Transverse colon (tissue), 4 donors: ENCODE results near the gene NSD1. TPM values are rescaled to one million over a fixed set of nuclear protein-coding genes. Genes with fewer than 3 reads are reported as not detected.

Experiments
- DNase-seq: peaks from one replicate; pipeline ENCODE4 v3.0.0-alpha.2; 2019
- H3K27ac ChIP-seq, 4 donors: fragments of 200-600 bp; sonication (generic); 2 replicates each; pipeline ENCODE4 v1.5.1; 2016 to 2018; ENCODE audit warnings: inconsistent platforms in 4 of 4
- H3K27me3 ChIP-seq: fragments of 200-600 bp; sonication (generic); 2 replicates; pipeline ENCODE4 v1.5.1; 2017; ENCODE audit warnings: inconsistent platforms
- H3K36me3 ChIP-seq, 4 donors: fragments of 200-600 bp; sonication (generic); 2 replicates each; pipeline ENCODE4 v1.5.1; 2017 to 2019; ENCODE audit warnings: inconsistent platforms in 4 of 4
- H3K4me1 ChIP-seq, 4 donors: fragments of 200-600 bp; sonication (generic); 2 replicates each; pipeline ENCODE4 v1.5.1; 2017 to 2020; ENCODE audit warnings: inconsistent platforms in 4 of 4
- H3K4me3 ChIP-seq, 4 donors: fragments of 200-600 bp; sonication (generic); 1 replicate in 1 of 4; 2 replicates in 3 of 4; pipeline versions ENCODE4 v1.5.1 to v1.6.1; 2017 to 2019; ENCODE audit warnings: inconsistent platforms in 4 of 4
- H3K9me3 ChIP-seq, 2 donors: fragments of 200-600 bp; sonication (generic); 2 replicates each; pipeline ENCODE4 v1.5.1; 2017 to 2019; ENCODE audit warnings: inconsistent platforms in 2 of 2
- CTCF ChIP-seq, 5 experiments: fragments of 200-600 bp in 3 of 5; fragments of 450-650 bp in 2 of 5; sonication (generic) in 3 of 5; IDR thresholded peaks; 1 replicate in 2 of 5; 2 replicates in 3 of 5; pipeline ENCODE4 v1.5.1; 2016 to 2017; ENCODE audit warnings: antibody characterized with exemption in 5 of 5, inconsistent platforms in 3 of 5, mild to moderate bottlenecking in 2 of 5, moderate library complexity in 1 of 5
- EP300 ChIP-seq: sonication (generic); formaldehyde crosslinking; IDR thresholded peaks from one replicate; pipeline ENCODE4 v1.6.1; 2017; ENCODE audit warnings: antibody characterized with exemption, low read depth
- POLR2A ChIP-seq: fragments of 450-650 bp; IDR thresholded peaks from one replicate; pipeline ENCODE4 v1.6.1; 2016; ENCODE audit warnings: antibody characterized with exemption, mild to moderate bottlenecking, moderate library complexity
- POLR2AphosphoS5 ChIP-seq, 3 donors: sonication (generic); formaldehyde crosslinking; IDR thresholded peaks; one replicate each; pipeline ENCODE4 v1.6.1; 2016; ENCODE audit warnings: antibody characterized with exemption in 3 of 3
- WGBS, 2 donors: methylation state at CpG; one replicate each; pipeline ENCODE4 v1.1.5; 2018; ENCODE audit warnings: low coverage in 1 of 2; 5-methylcytosine and 5-hydroxymethylcytosine counted together
- in situ Hi-C, 4 donors: fragments of 200-750 bp; cut with MboI; loops; one replicate each; pipeline versions ENCODE4 v1.15.0 to v1.15.1; 2017; ENCODE audit warnings: low sequenced_read_pairs in 3 of 4, low pct_ligation_motif_present in 1 of 4, low pct_unique_long_range_greater_than_20kb in 1 of 4
- intact Hi-C: fragments of 100-400 bp; cut with DNase I; formaldehyde crosslinking; loops from one replicate; pipeline ENCODE4 v1.15.1; 2023; ENCODE audit warnings: low total_unique reads
- total RNA-seq, 4 donors: library from RNA; depleted of rRNA; stranded (reverse); fragments of >200 nt; gene quantifications; one replicate each; pipeline ENCODE4 v1.1.0, GENCODE V29; 2016

The NSD1 gene
- total RNA-seq, 4 donors from 2014 or later, result 32.6 to 84.9 (median 60.7) TPM

- no peak overlapping the region for H3K27ac ChIP-seq
Measured at GRCh38 chr5:177100714-177101121, 32.9 kb upstream of the NSD1 start.

DNA sequence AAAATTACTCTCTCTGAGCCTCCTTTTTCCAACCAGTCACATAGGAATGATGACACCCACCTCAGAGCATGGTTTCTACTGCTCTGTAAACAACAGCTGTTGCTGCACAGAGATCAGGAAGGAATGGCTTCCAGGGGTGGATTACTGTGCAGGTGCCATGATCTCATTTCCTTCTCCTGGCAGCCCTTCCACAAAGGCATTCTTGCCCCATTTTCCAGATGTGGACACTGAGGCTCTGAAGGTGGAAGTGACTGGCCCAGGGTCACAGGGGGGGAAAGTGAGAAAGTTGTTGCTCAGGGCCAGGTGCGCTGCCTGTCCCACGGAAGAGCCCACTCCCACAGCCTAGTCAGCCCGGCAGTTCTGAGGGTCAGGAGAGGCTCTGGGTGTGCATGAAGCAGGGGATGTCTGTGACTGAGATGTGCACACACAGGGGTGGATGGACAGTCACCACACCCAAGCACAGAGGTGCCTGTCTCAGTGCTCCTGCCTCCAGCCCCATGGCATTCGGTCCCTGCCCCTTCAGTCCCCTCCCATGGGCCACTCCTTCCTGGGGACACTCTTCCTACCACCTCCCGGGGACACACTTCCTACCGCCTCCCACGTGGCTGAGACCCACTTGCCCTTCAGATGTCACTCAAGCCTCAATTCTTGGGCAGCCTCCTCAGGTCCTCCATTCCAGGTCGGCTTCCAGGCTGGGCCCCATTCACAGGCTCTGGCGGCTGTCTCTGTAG, 29.9 kb upstream of the NSD1 start:
- Histone ChIP-seq H3K36me3 (no peaks in the 10 kb centered on the region), H3K27ac (no peak overlapping the region), H3K27me3 (no peaks in the 10 kb centered on the region), H3K4me3 (no peak overlapping the region), H3K4me1 (peaks cover 0 to 11% (median 3%) of the 10 kb centered on the region in 4 donors), H3K9me3 (no peaks in the 10 kb centered on the region)
- DNase-seq, result no peak
- intact Hi-C loops (no loop called here), in situ Hi-C loops (loop anchor here in 1 of 4 donors (25.0 kb wide), 1 partner anchor 184 kb away; no protein-coding TSS in a partner anchor)
- no peak for TF ChIP-seq POLR2AphosphoS5 (IDR thresholded peaks at IDR 0.05)
- no peak for TF ChIP-seq CTCF (IDR thresholded peaks at IDR 0.05)
- TF ChIP-seq EP300, result no peak
- no peak for TF ChIP-seq POLR2A
- 53% methylated on average over 9 of the region's 9 CpGs; no CpG with 5 or more reads in 1 of the 2 donors for WGBS, 2 donors

More at GRCh38 chr5:177100714-177101121, 32.9 kb upstream of the NSD1 start:
- 42% methylated on average over 6 of the region's 6 CpGs; no CpG with 5 or more reads in 1 of the 2 donors for WGBS, 2 donors
- intact Hi-C loops (no loop called here), in situ Hi-C loops (loop anchor here in 1 of 4 donors (25.0 kb wide), 1 partner anchor 187 kb away; no protein-coding TSS in a partner anchor)
- H3K4me1 ChIP-seq, result peaks cover 0 to 26% (median 13%) of the 10 kb centered on the region in 4 donors
- no peak for DNase-seq
- H3K27me3 ChIP-seq, result no peaks in the 10 kb centered on the region
- no peak for TF ChIP-seq CTCF (IDR thresholded peaks at IDR 0.05)
- no peak for TF ChIP-seq POLR2AphosphoS5 (IDR thresholded peaks at IDR 0.05)
- no peak for TF ChIP-seq POLR2A
- no peak for TF ChIP-seq EP300
- H3K4me3 ChIP-seq, result no peak overlapping the region
- H3K36me3 ChIP-seq, result no peaks in the 10 kb centered on the region
- H3K9me3 ChIP-seq, result no peaks in the 10 kb centered on the region

- H3K36me3 ChIP-seq, result no peaks in the 10 kb centered on the region
- H3K4me1 ChIP-seq, result no peaks in the 10 kb centered on the region
- 83% methylated on average over 24 of the region's 24 CpGs; no CpG with 5 or more reads in 1 of the 2 donors for WGBS, 2 donors
- no peak overlapping the region for H3K4me3 ChIP-seq
- H3K27ac ChIP-seq, result no peak overlapping the region
- TF ChIP-seq CTCF (IDR thresholded peaks at IDR 0.05) (no peak), EP300 (no peak), POLR2AphosphoS5 (IDR thresholded peaks at IDR 0.05) (no peak), POLR2A (no peak)
- no peaks in the 10 kb centered on the region for H3K9me3 ChIP-seq
- no peak for DNase-seq
- intact Hi-C loops, result no loop called here
- in situ Hi-C loops, result loop anchor here in 1 of 4 donors (25.0 kb wide), 1 partner anchor 181 kb away; no protein-coding TSS in a partner anchor
- H3K27me3 ChIP-seq, result no peaks in the 10 kb centered on the region
Measured at GRCh38 chr5:177105691-177106476, 27.7 kb upstream of the NSD1 start.

- Histone ChIP-seq H3K4me3 (no peak overlapping the region), H3K27me3 (no peaks in the 10 kb centered on the region), H3K9me3 (no peaks in the 10 kb centered on the region), H3K4me1 (peaks cover 0 to 6% (median 4%) of the 10 kb centered on the region in 4 donors), H3K27ac (no peak overlapping the region), H3K36me3 (no peaks in the 10 kb centered on the region)
- WGBS, 2 donors, result 43 to 65% methylated on average over 3 to 4 of the region's 4 CpGs
- in situ Hi-C loops (loop anchor here in 1 of 4 donors (25.0 kb wide), 1 partner anchor 180 kb away; no protein-coding TSS in a partner anchor), intact Hi-C loops (no loop called here)
- no peak for DNase-seq
- no peak for TF ChIP-seq POLR2AphosphoS5 (IDR thresholded peaks at IDR 0.05)
- no peak for TF ChIP-seq CTCF (IDR thresholded peaks at IDR 0.05)
- no peak for TF ChIP-seq POLR2A
- TF ChIP-seq EP300, result no peak
Measured at GRCh38 chr5:177107159-177107558, 26.4 kb upstream of the NSD1 start.
